SK-MEL-5 (cell line): ENCODE results near the gene PLEKHG7. TPM values are rescaled to one million over a fixed set of nuclear protein-coding genes. Genes with fewer than 3 reads are reported as not detected.

Experiments used
- total RNA-seq: library from RNA; depleted of rRNA; stranded (reverse); fragments of >200 nt; shearing (Covaris generic); gene quantifications from 2 replicates; pipeline ENCODE4 v1.2.3, GENCODE V29; 2014; rRNA removed

Gene PLEKHG7
- total RNA-seq, 1 experiment from 2014 or later: not detected

Other genes with a start within 250 kb of the PLEKHG7 start
- 29.0 and 31.5 TPM in 2 replicates for gene EEA1, start 226.3 kb downstream of the PLEKHG7 start, total RNA-seq